ENCODE results near the gene FERMT3.
A peak's percentile ranks its signal among the peaks of the same experiment; 100 is the strongest.

FERMT3 gene

GRCh38 chr11:64260147-64260708 lies 53.7 kb downstream of the FERMT3 start:
- H3K56ac ChIP-seq (ENCODE audit: low read length) = no peak overlapping the region
- H2BK120ac ChIP-seq (ENCODE audit: low read depth, low read length) = no peak overlapping the region
- H3K9ac ChIP-seq (ENCODE audit: low read length) = no peak overlapping the region
- no peak overlapping the region for H3K4ac ChIP-seq (ENCODE audit: low read depth, low read length)
- no peak overlapping the region for H3K27ac ChIP-seq (ENCODE audit: low read depth, low read length)
- no peaks in the 10 kb centered on the region for H3K79me2 ChIP-seq (ENCODE audit: control insufficient read depth, insufficient read depth, low read length)
- no peak overlapping the region for H3K18ac ChIP-seq (ENCODE audit: low read length)
- WGBS (ENCODE audit: extremely low coverage, insufficient coverage, low lambda C conversion rate) = no CpG with 5 or more reads among the region's 6 CpGs
- no peaks in the 10 kb centered on the region for H3K4me1 ChIP-seq (ENCODE audit: control insufficient read depth, low read depth, low read length)
- H3K4me2 ChIP-seq (ENCODE audit: low read length) = no peak overlapping the region
- H2BK5ac ChIP-seq (ENCODE audit: low read length) = no peak overlapping the region
- H3K36me3 ChIP-seq (ENCODE audit: control insufficient read depth, insufficient read depth, low read length) = peaks cover 17% of the 10 kb centered on the region
- H3K79me1 ChIP-seq (ENCODE audit: low read length) = no peaks in the 10 kb centered on the region
- H4K8ac ChIP-seq (ENCODE audit: low read depth, low read length) = no peak overlapping the region
- H4K5ac ChIP-seq (ENCODE audit: low read length) = no peak overlapping the region
- H2BK15ac ChIP-seq (replicated peaks; ENCODE audit: low read depth) = no peak overlapping the region
- no peak for DNase-seq
- H3K27me3 ChIP-seq (ENCODE audit: insufficient read depth, low read length, poor library complexity) = no peaks in the 10 kb centered on the region
- H2AK5ac ChIP-seq (ENCODE audit: low read length) = no peak overlapping the region
- H3K4me3 ChIP-seq (ENCODE audit: low read length) = no peak overlapping the region
- no peak overlapping the region for H3K23ac ChIP-seq (ENCODE audit: low read length)

DNA sequence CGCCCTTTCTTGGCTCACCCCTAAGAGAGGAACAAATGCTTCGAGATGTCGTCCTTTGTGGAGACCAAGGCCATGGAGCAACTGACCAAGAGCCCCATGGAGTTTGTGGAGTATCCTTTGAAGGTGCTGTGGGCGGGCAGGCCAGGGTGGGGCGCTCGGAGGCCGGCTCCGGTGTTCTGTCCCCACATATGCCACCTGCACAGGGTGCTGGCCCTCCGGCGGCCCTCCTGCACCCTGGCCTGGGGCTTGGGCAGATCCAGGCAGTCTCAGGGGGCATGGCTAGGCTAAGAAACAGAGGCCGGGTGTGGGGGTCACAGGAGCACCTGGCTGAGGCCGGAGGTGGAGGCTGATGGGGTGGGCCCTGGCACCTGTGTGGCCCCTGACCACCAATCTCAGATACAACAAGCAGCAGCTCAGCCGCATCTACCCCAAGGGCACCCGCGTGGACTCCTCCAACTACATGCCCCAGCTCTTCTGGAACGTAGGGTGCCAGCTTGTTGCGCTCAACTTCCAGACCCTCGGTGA lies 55.1 kb downstream of the FERMT3 start:
- H2BK120ac ChIP-seq (ENCODE audit: low read depth, low read length) = no peak overlapping the region
- no peaks in the 10 kb centered on the region for H3K79me1 ChIP-seq (ENCODE audit: low read length)
- no peak overlapping the region for H3K18ac ChIP-seq (ENCODE audit: low read length)
- no CpG with 5 or more reads among the region's 18 CpGs for WGBS (ENCODE audit: extremely low coverage, insufficient coverage, low lambda C conversion rate)
- no peaks in the 10 kb centered on the region for H3K79me2 ChIP-seq (ENCODE audit: control insufficient read depth, insufficient read depth, low read length)
- no peak overlapping the region for H3K4me3 ChIP-seq (ENCODE audit: low read length)
- H3K9ac ChIP-seq (ENCODE audit: low read length) = no peak overlapping the region
- no peak for DNase-seq
- no peak overlapping the region for H3K27ac ChIP-seq (ENCODE audit: low read depth, low read length)
- H3K27me3 ChIP-seq (ENCODE audit: insufficient read depth, low read length, poor library complexity) = no peaks in the 10 kb centered on the region
- no peak overlapping the region for H3K4ac ChIP-seq (ENCODE audit: low read depth, low read length)
- no peak overlapping the region for H2BK5ac ChIP-seq (ENCODE audit: low read length)
- H4K5ac ChIP-seq (ENCODE audit: low read length) = no peak overlapping the region
- H3K36me3 ChIP-seq (ENCODE audit: control insufficient read depth, insufficient read depth, low read length) = peaks cover 17% of the 10 kb centered on the region
- H3K4me1 ChIP-seq (ENCODE audit: control insufficient read depth, low read depth, low read length) = no peaks in the 10 kb centered on the region
- no peak overlapping the region for H2BK15ac ChIP-seq (replicated peaks; ENCODE audit: low read depth)
- H3K56ac ChIP-seq (ENCODE audit: low read length) = no peak overlapping the region
- no peak overlapping the region for H3K23ac ChIP-seq (ENCODE audit: low read length)
- H2AK5ac ChIP-seq (ENCODE audit: low read length) = no peak overlapping the region
- H4K8ac ChIP-seq (ENCODE audit: low read depth, low read length) = no peak overlapping the region
- H3K4me2 ChIP-seq (ENCODE audit: low read length) = no peak overlapping the region

GRCh38 chr11:64262271-64263002 lies 55.9 kb downstream of the FERMT3 start:
- Histone ChIP-seq H3K79me2 (ENCODE audit: control insufficient read depth, insufficient read depth, low read length) (no peaks in the 10 kb centered on the region), H3K36me3 (ENCODE audit: control insufficient read depth, insufficient read depth, low read length) (peaks cover 17% of the 10 kb centered on the region), H3K23ac (ENCODE audit: low read length) (no peak overlapping the region), H3K56ac (ENCODE audit: low read length) (no peak overlapping the region), H3K4me3 (ENCODE audit: low read length) (no peak overlapping the region), H3K27me3 (ENCODE audit: insufficient read depth, low read length, poor library complexity) (no peaks in the 10 kb centered on the region), H4K5ac (ENCODE audit: low read length) (no peak overlapping the region), H3K4me1 (ENCODE audit: control insufficient read depth, low read depth, low read length) (no peaks in the 10 kb centered on the region), H2BK5ac (ENCODE audit: low read length) (no peak overlapping the region), H2BK120ac (ENCODE audit: low read depth, low read length) (no peak overlapping the region), H2BK15ac (replicated peaks; ENCODE audit: low read depth) (no peak overlapping the region), H3K9ac (ENCODE audit: low read length) (no peak overlapping the region), H3K79me1 (ENCODE audit: low read length) (no peaks in the 10 kb centered on the region), H3K4ac (ENCODE audit: low read depth, low read length) (no peak overlapping the region), H4K8ac (ENCODE audit: low read depth, low read length) (no peak overlapping the region), H3K4me2 (ENCODE audit: low read length) (no peak overlapping the region), H3K27ac (ENCODE audit: low read depth, low read length) (no peak overlapping the region), H2AK5ac (ENCODE audit: low read length) (no peak overlapping the region), H3K18ac (ENCODE audit: low read length) (no peak overlapping the region)
- DNase-seq = no peak
- WGBS (ENCODE audit: extremely low coverage, insufficient coverage, low lambda C conversion rate) = no CpG with 5 or more reads among the region's 42 CpGs

GRCh38 chr11:64263021-64263946 lies 56.8 kb downstream of the FERMT3 start:
- H3K27me3 ChIP-seq (ENCODE audit: insufficient read depth, low read length, poor library complexity) = no peaks in the 10 kb centered on the region
- H2AK5ac ChIP-seq (ENCODE audit: low read length) = no peak overlapping the region
- H4K8ac ChIP-seq (ENCODE audit: low read depth, low read length) = no peak overlapping the region
- no CpG with 5 or more reads among the region's 29 CpGs for WGBS (ENCODE audit: extremely low coverage, insufficient coverage, low lambda C conversion rate)
- no peak overlapping the region for H3K9ac ChIP-seq (ENCODE audit: low read length)
- H2BK15ac ChIP-seq (replicated peaks; ENCODE audit: low read depth) = no peak overlapping the region
- no peaks in the 10 kb centered on the region for H3K79me2 ChIP-seq (ENCODE audit: control insufficient read depth, insufficient read depth, low read length)
- H3K79me1 ChIP-seq (ENCODE audit: low read length) = no peaks in the 10 kb centered on the region
- DNase-seq = peak; percentile 62
- peaks cover 1% of the 10 kb centered on the region for H3K4me1 ChIP-seq (ENCODE audit: control insufficient read depth, low read depth, low read length)
- no peak overlapping the region for H3K23ac ChIP-seq (ENCODE audit: low read length)
- H2BK120ac ChIP-seq (ENCODE audit: low read depth, low read length) = no peak overlapping the region
- no peak overlapping the region for H3K4me3 ChIP-seq (ENCODE audit: low read length)
- no peak overlapping the region for H3K4ac ChIP-seq (ENCODE audit: low read depth, low read length)
- H2BK5ac ChIP-seq (ENCODE audit: low read length) = no peak overlapping the region
- H4K5ac ChIP-seq (ENCODE audit: low read length) = no peak overlapping the region
- H3K27ac ChIP-seq (ENCODE audit: low read depth, low read length) = no peak overlapping the region
- H3K36me3 ChIP-seq (ENCODE audit: control insufficient read depth, insufficient read depth, low read length) = peaks cover 17% of the 10 kb centered on the region
- no peak overlapping the region for H3K4me2 ChIP-seq (ENCODE audit: low read length)
- H3K18ac ChIP-seq (ENCODE audit: low read length) = no peak overlapping the region
- H3K56ac ChIP-seq (ENCODE audit: low read length) = no peak overlapping the region

GRCh38 chr11:64263947-64264317 lies 57.4 kb downstream of the FERMT3 start:
- Histone ChIP-seq H2BK5ac (ENCODE audit: low read length) (no peak overlapping the region), H2AK5ac (ENCODE audit: low read length) (no peak overlapping the region), H3K36me3 (ENCODE audit: control insufficient read depth, insufficient read depth, low read length) (peaks cover 14% of the 10 kb centered on the region), H3K23ac (ENCODE audit: low read length) (no peak overlapping the region), H3K4me3 (ENCODE audit: low read length) (no peak overlapping the region), H3K79me1 (ENCODE audit: low read length) (no peaks in the 10 kb centered on the region), H3K18ac (ENCODE audit: low read length) (no peak overlapping the region), H3K4me2 (ENCODE audit: low read length) (no peak overlapping the region), H3K56ac (ENCODE audit: low read length) (no peak overlapping the region), H2BK120ac (ENCODE audit: low read depth, low read length) (no peak overlapping the region), H3K9ac (ENCODE audit: low read length) (no peak overlapping the region), H3K4ac (ENCODE audit: low read depth, low read length) (no peak overlapping the region), H3K79me2 (ENCODE audit: control insufficient read depth, insufficient read depth, low read length) (no peaks in the 10 kb centered on the region), H2BK15ac (replicated peaks; ENCODE audit: low read depth) (no peak overlapping the region), H3K4me1 (ENCODE audit: control insufficient read depth, low read depth, low read length) (peaks cover 5% of the 10 kb centered on the region), H3K27me3 (ENCODE audit: insufficient read depth, low read length, poor library complexity) (no peaks in the 10 kb centered on the region), H4K5ac (ENCODE audit: low read length) (no peak overlapping the region), H3K27ac (ENCODE audit: low read depth, low read length) (no peak overlapping the region), H4K8ac (ENCODE audit: low read depth, low read length) (no peak overlapping the region)
- no CpG with 5 or more reads among the region's 8 CpGs for WGBS (ENCODE audit: extremely low coverage, insufficient coverage, low lambda C conversion rate)
- DNase-seq = no peak

Measured in mesendoderm (in vitro differentiated cells).